Hematopoietic multipotent progenitor cell treated with erythropoietin and hydrocortisone succinate and interleukin-3 and kit ligand, for 6 days (in vitro differentiated cells): Measurements from ENCODE around the gene TNFRSF25.
"Not testable (repeated sequence)": the region's sequence is repeated elsewhere in the genome, so short reads cannot be mapped to it uniquely, and the experiment has no call there.

Experiments used
- DNase-seq: peaks from one replicate; pipeline ENCODE4 v3.0.0-alpha.2; 2015

The TNFRSF25 gene

DNA sequence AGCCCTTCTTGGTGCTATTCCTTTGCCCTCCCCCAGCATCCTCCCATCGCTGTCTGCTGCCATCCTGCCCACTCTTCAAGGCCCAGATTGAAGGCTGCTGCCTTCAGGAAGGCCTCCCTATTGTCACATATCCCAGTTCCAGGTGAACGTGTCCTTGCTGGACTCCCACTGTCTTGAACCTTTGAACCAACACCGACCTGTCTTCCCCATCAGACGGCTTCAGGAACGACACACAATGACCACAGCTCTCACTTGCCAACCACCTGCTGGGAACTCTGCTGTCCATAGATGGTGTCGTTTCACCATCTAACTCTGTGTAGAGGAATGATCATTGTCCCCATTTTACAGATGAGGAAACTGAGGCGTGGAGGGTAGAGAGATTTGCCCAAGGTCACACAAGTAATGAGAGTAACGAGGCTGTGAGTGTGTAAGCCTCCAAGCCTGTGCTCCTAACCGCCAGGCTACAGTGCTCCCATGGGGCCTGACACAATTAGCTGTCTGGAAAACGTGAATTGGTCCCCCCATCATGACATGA is 35.4 kb upstream of the TNFRSF25 start:
- no peak for DNase-seq

DNA sequence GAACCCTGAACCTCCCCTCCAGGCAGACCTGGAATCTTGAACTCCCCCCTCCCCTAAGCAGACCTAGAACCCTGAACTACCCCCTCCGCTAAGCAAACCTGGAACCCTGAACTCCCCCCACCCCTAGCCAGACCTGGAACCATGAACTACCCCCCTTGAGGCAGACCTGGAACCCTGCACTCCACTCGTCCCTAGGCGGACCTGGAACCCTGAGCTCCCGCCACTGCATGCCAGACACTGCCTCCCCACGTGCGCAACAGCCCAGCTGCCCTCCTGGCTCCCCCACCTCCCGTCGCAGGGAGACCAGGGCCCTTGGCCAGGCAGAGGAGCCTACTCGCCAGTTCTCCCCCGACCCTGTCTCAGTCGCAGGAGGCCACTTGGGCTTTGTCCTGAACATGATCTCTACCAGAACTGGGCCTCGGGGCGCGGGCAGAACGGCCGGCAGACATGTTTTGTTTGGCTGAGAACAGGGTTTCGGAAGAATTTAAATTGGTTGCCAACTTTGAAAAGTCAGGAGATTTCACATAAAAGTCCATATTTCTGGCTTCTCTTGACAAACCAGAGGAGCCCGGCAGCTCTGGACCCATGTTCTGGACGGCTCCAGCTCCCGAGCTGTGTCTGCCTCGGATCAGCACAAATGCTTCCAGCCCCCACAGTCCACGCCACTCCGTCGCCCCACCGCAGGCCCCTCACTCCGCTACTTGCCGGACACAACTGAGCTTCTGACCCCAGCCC is 34.7 kb upstream of the TNFRSF25 start:
- no peak for DNase-seq

DNA sequence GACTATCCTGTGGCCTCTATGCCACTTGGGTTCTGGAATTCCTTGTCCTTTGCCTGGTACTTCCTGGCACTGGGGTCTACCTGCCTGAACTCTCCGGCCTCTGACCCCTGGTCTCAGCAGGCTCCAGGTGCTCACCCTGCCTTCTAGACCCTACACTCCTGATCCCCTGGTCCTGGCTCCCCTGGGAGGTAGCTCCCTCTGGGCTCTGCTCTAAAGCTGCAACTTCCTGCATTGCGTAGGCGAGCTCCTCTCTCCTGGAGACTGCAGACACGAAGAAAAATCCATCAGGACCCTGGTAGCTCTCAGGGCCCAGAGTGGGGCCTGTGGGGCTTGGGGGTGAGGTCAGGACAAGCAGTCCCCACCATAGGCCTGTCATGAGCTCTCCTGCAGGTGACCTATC is 33.3 kb upstream of the TNFRSF25 start:
- DNase-seq = no peak

DNA sequence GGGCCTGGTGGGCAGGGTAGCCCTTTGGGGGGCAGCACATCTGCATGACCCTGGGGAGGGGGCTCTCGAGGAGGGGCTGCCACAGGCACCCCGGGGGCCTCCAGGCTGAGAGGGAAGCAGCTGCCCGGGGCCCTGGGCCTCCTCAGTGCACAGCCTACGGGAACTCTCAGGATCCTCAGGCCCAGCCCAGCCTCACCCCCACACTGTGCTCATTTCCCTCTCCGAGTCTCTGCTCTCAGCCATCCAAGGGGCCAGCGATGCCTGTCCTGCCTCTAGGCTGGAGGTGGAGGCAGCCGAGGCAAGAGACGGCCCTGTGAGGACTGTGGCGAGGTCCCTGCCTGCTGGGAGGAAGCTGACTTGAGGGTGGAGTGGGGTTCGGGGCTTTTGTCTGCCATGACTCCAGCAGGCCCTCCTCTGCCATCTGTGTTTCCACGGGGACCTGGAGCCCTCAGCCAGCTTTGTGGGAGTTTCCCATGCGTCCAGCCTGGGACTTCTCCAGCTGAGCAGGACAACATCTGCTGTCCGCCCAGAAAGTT is 32.7 kb upstream of the TNFRSF25 start:
- no peak for DNase-seq

DNA sequence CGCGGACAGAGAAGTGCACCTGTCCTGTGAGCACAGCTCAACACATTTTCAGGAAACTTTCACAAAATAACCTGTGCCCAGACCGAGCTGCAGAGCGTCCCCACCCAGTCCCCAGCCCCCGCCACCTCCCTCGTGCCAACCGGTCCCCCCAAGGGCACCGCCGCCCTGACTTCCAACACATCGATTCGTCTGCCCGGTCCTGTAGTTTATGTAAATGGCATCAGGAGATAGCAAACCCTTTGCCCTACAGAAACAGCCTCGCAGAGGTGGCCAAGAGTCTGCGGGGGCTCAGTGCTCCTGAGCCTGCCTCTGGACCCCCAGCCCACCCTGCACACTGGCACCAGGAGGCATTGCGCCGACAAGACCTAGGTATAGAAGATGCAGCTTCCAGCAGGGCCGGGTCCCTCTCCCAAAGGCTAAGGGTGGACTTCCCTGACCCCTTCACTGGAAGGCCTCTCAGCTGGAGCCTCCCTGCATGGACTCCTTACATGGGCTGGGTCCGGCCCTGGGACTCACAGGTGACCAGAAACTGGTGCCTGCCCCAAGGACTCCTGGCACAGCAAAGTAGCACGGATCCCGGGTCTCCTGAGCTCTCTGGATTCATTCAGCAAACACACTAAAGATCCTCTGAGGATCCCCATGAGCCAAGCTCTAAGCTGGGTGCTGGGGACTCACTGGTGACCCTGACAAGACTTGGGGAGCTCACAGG is 32.0 kb upstream of the TNFRSF25 start:
- DNase-seq = no peak

DNA sequence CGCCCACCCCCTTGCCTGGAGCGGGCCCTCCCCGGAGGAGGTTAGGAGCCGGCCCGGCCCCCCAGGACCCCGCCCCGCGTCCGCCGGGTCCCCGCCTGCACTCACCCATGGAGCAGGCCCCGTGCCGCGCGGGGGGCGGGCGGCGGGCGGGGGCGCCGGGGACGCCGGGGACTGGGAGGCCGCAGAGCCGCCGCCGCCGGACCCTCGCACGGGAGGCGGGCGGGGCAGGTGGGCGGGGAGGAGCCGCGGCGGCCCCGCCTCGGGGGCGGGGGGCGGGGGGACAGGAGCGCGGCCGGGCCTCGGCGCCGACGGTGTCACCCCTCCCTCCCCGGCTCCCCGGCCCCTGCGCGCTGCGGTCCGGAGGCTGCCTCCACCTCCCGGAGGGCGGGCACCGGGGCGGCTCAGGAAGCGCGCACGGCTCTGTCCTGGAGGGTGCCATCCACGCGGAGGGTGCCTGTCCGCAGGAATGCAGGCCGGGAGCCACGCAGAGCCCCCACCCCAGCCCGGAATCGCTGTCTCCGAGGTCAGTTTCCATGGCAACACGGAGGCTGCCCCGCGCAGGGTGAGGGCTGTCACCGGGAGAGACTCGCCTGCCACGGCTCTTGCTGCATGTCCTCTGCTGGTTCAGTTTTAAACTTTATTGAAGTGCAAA is 31.4 kb upstream of the TNFRSF25 start:
- DNase-seq = peak; percentile 44

DNA sequence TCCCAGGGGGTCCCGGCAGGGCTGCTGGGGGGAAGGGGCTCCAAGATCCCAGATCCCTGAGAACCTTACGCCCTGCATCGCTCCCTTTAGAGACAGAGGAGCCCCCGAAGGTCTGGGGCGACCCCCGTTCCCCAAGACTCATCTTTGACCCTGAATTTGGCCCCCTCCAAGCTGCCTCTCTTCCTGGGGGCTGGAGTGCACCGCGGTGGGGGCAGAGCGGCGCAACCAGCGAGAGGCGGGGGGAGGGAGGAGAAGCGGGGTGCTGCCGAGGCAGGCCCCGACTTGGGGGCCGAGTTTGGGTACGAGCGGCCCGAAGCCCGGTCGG is 30.9 kb upstream of the TNFRSF25 start:
- DNase-seq = no peak

DNA sequence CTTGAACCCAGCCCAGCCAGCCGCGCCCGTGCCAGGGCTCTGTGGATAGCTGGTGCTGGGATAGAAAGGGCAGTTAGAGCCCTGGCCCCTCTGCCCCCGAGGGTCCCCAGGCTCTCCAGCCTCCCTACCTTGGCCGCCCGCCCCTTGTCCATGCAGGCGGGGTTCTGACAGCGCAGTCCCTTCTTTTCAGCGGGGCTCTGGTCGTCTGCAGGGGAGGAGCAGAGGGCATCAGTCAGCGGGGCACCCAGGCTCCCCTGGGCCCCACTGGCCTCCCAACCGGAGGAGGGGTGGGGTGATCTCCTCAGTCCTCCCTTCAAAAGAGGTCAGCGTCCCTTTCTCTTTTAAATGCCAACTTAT is 30.4 kb upstream of the TNFRSF25 start:
- no peak for DNase-seq

DNA sequence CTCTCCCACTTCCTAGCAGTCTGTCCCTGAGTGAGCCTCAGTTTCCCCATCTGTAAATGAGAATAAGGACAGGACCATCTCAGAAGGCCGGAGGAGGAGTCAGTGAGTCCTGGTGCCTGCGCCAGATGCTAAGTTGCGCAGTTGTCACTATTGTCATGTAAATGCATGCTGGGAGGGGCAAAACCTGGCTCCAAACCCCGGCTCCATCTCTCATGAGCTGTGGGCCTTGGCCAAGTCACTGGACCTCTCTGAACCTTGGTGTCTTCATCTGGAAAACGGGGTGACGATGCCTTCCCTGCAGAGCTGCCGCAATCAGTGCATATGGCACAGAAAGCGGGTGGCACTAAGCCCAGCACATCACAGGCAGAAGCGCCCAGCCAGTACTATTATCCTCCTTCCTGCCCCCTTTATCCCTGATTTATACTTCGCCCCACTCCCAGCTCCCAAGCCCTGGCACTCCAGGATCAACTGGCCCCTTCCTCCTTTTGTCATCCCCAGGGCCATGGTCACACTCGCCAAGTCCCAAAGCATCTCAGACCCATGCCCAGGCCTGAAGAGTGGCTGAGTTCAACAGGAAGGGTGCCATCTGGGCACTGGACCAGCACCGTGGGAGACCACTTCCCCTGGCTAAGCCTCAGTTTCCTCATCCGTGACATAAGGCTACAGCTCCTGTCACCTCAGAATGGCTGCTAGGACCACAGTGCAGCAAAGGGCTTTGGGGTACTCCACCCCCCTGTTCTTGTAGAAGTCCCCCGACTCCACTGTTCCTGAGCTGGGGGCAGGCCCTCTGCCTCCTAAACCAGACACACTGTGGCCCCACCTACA is 29.8 kb upstream of the TNFRSF25 start:
- no peak for DNase-seq

DNA sequence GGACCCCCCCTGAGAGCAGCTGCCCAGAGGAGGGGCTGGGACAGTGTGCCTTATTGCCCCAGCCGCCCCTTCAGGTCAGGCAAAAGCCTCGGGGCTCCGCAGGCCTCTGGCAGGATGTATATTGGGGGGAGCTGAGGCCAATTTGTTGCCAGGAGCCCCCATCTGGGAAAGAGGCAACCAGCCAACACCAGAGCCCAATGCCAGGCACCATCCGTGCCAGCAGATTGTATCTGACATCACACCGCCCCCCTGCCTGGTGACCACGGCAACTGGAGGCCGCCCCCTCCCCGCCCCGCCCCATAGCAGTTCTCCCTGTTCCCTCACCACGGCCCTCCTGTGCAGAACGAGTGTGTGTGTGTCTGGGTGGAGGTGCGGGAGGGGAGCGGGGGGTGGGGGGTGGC is 29.1 kb upstream of the TNFRSF25 start:
- no peak for DNase-seq

DNA sequence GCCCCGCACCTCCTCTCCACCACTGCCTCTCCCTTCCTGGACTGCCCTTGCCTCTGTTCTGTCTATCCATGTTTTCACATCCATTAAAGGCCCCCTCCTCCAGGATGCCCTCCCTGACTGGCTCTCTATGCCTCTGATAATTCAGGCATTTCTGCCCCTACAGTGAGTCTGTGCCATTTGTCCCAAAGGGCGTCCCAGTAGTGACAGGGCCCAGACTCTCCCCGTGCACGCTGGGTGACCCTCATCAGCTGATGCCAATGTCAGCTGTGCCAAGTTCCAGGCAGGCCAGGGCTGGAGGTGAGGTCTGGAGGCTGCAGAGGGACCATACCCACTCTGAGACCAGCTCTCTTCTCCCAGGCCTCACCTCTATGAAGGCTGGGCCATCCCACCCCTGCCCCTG is 28.7 kb upstream of the TNFRSF25 start:
- no peak for DNase-seq

DNA sequence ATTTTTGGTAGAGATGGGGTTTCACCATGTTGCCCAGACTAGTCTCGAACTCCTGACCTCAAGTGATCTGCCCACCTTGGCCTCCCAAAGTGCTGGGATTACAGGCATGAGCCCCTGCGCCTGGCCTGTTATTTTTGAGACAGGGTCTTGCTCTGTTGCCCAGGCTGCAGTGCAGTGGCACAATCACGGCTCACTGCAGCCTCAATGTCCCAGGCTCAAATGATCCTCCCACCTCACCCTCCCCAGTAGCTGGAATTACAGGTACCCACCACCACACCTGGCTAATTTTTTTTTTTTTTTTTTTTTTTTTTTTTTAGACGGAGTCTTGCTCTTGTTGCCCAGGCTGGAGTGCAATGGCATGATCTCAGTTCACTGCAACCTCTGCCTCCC is 27.9 kb upstream of the TNFRSF25 start:
- not testable (repeated sequence) for DNase-seq

DNA sequence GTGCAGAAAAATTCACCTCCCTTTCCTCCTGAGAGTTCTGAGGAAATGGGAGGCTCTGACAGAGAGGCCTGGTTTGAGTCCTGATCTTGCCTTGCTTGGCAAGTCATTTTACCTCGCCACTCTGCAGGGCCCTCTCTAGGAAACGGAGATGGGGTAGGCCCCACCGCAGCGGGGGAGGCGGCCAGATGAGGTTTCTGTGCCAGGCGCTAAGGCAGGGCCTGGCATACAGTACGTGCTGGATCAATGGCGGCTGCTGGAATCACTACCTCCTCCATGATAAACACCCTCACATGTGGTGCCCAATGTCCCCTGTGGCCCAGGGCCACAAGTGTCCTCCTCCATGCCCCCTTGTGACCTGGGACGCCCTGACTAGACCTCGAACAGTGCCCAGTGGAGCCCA is 26.0 kb upstream of the TNFRSF25 start:
- DNase-seq = no peak

DNA sequence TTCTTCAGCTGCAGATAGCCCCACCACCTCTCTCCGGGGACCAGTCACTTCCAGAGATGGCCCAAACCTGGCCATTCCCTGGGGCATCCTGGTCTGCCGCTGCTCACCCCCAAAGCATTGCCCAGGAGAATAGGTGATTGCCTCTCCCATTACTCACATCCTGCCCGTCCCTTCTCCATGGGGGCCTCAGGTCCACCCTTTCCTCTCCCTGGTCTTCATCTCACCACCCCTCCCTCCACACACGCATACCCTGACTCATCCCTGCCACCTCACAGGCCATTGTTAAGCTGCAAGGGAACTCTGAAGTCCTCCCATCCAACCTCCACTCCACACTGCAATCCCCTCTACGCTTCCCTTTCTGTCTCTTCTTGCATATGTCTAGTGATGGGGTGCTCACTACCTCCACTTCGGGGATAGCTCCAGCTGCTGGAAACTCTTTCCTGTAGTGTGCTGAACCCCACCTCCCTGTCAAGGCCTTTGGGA is 25.5 kb upstream of the TNFRSF25 start, which contains the start of gene PLEKHG5:
Gene PLEKHG5 (minus strand): TSS at position 188 of the 483 bp plus-strand sequence. CDS start 14,096 bp downstream, outside the sequence.
- DNase-seq = no peak

DNA sequence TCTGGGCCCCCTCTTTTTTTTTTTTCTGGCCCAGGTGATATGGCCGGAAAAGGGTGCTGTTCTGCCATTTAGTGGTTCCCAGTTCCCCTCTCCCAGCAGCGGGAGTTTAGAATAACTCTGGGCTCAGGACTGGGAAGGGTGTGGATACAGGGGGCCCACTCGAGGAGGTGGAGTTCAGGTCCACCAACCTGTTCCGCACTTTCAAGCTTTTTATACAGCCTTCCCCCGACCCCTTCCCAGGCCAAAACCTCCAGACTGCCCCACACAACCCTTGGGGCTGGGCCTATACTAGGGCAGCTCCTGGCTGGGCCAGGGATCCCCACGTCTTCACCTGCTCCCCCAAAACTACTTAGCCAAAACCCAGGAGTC is 25.1 kb upstream of the TNFRSF25 start:
- DNase-seq = no peak

DNA sequence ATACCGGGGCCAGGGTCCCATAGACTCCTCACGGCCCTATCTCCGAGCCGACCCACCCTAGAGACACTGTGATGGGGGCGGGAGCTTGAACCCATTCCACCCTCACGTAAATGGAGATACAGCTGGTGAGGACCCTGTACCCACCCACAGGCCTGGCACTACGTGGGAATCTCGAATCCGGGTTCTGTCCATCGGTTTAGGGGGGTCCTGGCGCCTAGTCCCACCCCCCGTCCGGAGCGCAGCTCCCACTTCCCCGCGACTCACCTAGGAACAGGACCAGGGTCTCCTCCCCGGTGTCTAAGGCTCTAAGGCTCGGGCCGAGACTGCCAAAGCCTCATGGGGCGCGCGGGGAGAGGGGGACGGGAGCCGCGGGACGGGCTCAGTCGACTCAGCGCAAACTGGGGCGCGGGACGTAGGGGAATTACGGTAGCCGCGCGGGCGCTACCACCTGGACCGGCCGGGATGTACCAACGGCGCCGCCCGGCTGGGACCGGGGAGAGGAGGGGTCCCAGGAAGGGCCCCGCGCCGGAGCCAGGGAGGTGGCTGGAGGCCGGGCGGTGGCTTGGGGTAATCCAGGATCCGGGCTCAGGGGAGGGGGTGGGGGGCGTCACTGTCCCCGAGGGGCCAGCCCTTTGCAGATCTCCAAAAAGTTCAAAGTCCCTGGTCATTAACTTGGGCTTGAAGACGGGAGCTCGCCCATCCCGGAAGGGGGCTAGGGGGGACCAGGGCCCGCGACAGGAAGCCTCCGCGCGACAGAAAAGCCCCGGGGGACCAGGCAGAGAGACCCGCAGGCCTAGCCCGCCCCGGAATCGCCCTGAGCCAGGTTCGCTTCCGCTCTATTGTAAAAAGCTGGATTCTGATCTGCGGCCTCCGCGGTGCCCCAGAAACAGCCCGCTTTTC is 24.5 kb upstream of the TNFRSF25 start:
- peak; percentile 71 for DNase-seq

DNA sequence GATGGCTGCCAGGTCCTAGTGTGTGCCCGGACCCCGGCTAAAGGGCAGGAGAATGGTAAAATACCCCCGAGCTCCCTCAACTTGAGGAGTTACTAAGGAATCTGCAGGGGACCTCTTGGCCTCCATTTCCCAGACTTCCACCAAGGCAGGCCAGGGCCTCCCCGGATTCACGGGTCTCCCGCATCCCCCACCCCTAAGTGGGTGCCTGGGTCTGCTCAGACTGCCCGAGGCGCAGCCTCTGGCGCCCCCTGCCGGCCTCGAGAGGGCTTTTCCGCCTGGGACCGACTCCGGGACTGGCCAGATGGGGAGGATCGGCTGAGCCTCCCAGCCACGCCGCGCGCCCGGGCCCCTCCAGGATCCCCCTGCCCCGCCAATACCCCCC is 23.8 kb upstream of the TNFRSF25 start:
- peak; percentile 76 for DNase-seq

DNA sequence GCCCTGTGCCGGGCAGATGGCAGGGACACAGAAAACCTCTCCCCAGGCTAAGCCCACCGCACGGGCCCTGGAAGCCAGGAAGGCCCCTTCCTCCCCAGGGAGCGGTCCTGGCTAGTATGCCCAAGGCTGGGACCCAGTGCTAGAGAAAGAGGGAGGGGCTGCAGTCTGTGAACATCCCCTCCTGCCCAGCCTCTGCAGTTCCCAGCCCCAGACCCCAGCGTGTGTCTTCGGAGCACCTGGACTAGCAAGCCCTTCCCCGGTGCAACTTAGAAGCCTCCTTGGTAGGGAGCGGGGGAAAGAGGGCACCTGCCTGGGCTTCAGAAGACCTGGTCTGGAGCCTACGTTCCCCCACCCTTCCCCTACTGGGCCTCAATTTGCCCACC is 23.4 kb upstream of the TNFRSF25 start:
- DNase-seq = no peak

DNA sequence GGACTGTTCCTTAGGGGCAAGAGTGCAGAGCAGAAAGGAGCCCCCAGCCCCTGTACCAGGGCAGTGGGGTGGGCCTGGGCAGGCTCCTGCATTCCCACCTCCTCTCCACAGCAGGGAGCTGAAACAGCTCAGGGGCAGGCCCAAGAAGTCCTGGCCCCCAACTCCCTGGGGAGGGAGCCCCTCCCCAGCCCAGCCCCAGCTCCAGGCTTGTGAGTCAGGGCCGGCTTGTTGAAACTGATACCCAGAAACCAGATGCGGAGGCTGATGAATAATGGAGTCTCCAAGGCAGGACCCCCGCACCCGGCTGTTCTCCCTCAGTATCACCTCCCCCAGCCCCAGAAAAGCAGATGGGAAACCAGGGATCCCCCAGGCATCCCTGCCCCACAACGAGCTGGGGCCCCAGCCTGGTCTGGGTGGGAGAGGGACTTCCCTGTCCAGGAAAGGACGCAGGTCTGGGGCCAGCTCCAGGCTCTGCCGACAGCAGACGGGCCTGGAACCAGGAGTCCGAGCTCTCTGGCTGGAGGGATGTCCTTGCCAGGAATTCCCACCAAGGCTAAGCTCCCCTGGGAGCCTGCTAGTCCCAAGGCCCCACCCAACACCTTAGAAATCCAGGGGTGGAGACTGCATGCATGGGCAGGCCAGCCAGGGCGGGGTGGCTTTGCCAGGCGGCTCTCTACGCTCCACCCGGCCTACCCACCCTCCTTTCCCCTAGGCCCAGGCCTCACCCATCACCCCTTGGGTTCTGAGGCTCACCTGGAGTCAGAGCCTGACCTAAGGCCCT is 22.8 kb upstream of the TNFRSF25 start:
- DNase-seq = no peak

DNA sequence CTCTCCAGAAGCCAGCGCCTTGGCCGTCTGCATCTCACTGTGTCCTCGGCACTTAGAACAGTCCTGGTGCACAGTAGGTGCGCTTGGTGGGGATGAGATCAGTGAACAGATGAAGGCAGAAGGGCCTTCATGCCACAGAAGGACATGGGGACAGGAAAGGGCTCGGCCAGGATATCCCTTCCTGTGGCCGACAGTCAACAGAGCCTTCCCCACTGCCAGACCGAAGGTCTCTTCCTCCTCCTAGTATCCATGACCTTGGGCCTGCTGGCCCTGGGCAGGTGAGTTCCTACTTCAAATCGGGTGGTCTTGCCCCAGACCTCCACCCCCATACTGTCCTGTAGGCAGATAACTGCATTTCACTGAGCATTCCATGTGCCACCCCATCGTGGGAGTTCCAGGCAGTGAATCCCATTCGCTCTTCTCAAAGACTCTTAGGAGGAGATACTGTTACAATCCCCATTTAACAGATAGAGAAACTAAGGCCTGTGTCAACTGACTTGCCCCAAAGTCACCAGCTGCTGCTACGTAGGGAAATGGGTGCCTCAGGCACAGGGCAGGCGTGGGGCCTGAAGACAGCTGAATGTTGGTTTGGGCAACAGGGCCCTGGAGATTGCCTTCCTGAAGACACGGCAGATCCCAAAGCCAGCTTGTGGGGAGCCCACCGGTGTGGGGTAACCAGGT is 22.0 kb upstream of the TNFRSF25 start:
- DNase-seq = no peak
